Naive thymus-derived CD4-positive, alpha-beta T cell (primary cell): Measurements from ENCODE around the gene APH1B. TPM values are rescaled to one million over a fixed set of nuclear protein-coding genes. Genes with fewer than 3 reads are reported as not detected.

Source experiments
- ATAC-seq: fragments of 150-1000 bp; cut with Tn5 transposase; 2 replicates; pipeline ENCODE4 v1.10.0; 2021; ENCODE audit warnings: mild to moderate bottlenecking, moderate library complexity
- CTCF ChIA-PET: fragments of 350-600 bp; sonication (Branson Sonifier 250); formaldehyde crosslinking; loops from one replicate; lab custom pipeline; 2021; ENCODE audit warnings: antibody characterized with exemption; lab: Charles Lee
- POLR2A ChIA-PET: fragments of 350-600 bp; sonication (Branson Sonifier 250); formaldehyde crosslinking; loops from one replicate; lab custom pipeline; 2021; ENCODE audit warnings: antibody characterized with exemption, inconsistent platforms; lab: Charles Lee
- DNase-seq, 9 donors: peaks; one replicate each; pipeline versions ENCODE4 v3.0.0 to v3.0.0-alpha.2; 2020 to 2022; ENCODE audit warnings: mixed read lengths in 1 of 9
- H3K27ac ChIP-seq: one replicate; pipeline ENCODE4 v1.7.0; 2013; ENCODE audit warnings: mild to moderate bottlenecking, low read depth, low read length, moderate library complexity
- H3K27me3 ChIP-seq, 2 donors: one replicate each; pipeline ENCODE4 v1.7.0; 2013; ENCODE audit warnings: low read length in 2 of 2, mild to moderate bottlenecking in 2 of 2, moderate library complexity in 2 of 2; ENCODE audit not compliant: control insufficient read depth in 2 of 2, insufficient read depth in 2 of 2
- H3K36me3 ChIP-seq, 3 experiments: 1 replicate in 2 of 3; 2 replicates in 1 of 3; pipeline ENCODE4 v1.7.0; 2013; ENCODE audit warnings: low read length in 3 of 3, mild to moderate bottlenecking in 3 of 3, moderate library complexity in 1 of 3; ENCODE audit not compliant: insufficient read depth in 3 of 3, control insufficient read depth in 2 of 3
- H3K4me1 ChIP-seq, 2 donors: one replicate each; pipeline ENCODE4 v1.7.0; 2013; ENCODE audit warnings: low read length in 2 of 2, mild to moderate bottlenecking in 2 of 2, moderate library complexity in 1 of 2; ENCODE audit not compliant: control insufficient read depth in 2 of 2, insufficient read depth in 2 of 2
- H3K4me3 ChIP-seq: 2 replicates; pipeline ENCODE4 v1.7.0; 2013; ENCODE audit warnings: mild to moderate bottlenecking, low read length
- H3K9me3 ChIP-seq, 3 experiments: 1 replicate in 2 of 3; 2 replicates in 1 of 3; pipeline ENCODE4 v1.7.0; 2013; ENCODE audit warnings: low read length in 3 of 3; ENCODE audit not compliant: control insufficient read depth in 2 of 3
- H3K27ac Mint-ChIP-seq, 9 donors: one replicate each; pipeline ENCODE4 v1.8.0; 2020 to 2022; ENCODE audit warnings: mixed read lengths in 9 of 9, mild to moderate bottlenecking in 8 of 9, moderate library complexity in 5 of 9, inconsistent platforms in 2 of 9
- H3K27me3 Mint-ChIP-seq, 5 donors: one replicate each; pipeline ENCODE4 v1.8.0; 2021 to 2022; ENCODE audit warnings: mixed read lengths in 5 of 5, mild to moderate bottlenecking in 1 of 5
- H3K36me3 Mint-ChIP-seq, 5 donors: one replicate each; pipeline ENCODE4 v1.8.0; 2020 to 2022; ENCODE audit warnings: mixed read lengths in 5 of 5, mild to moderate bottlenecking in 3 of 5, inconsistent platforms in 1 of 5
- H3K4me1 Mint-ChIP-seq, 7 donors: one replicate each; pipeline ENCODE4 v1.8.0; 2020 to 2022; ENCODE audit warnings: mixed read lengths in 7 of 7, mild to moderate bottlenecking in 3 of 7, inconsistent platforms in 1 of 7
- H3K4me3 Mint-ChIP-seq, 10 donors: one replicate each; pipeline ENCODE4 v1.8.0; 2020 to 2022; ENCODE audit warnings: mild to moderate bottlenecking in 10 of 10, mixed read lengths in 10 of 10, moderate library complexity in 6 of 10, inconsistent platforms in 2 of 10
- H3K9me3 Mint-ChIP-seq, 11 donors: one replicate each; pipeline ENCODE4 v1.8.0; 2020 to 2022; ENCODE audit warnings: mixed read lengths in 11 of 11, mild to moderate bottlenecking in 4 of 11, inconsistent platforms in 1 of 11, moderate library complexity in 1 of 11
- intact Hi-C, 2 donors: fragments of 100-400 bp; cut with micrococcal nuclease; formaldehyde crosslinking; loops; one replicate each; pipeline ENCODE4 v1.15.1; 2023
- polyA plus RNA-seq, 2 donors: library from polyadenylated mRNA; unstranded; fragments of 300-500 nt; fragmentation: Illumina TruSeq; gene quantifications; one replicate each; pipeline ENCODE4 v1.2.3, GENCODE V29; 2021
- total RNA-seq, 6 experiments: library from RNA in 5 of 6; stranded (reverse) in 5 of 6; gene quantifications; 1 replicate in 5 of 6; 2 replicates in 1 of 6; pipeline ENCODE4 v1.2.3 and lab custom pipeline; 2021 to 2026

APH1B gene
- total and polyA plus RNA-seq, 7 experiments from 2014 or later = 9.9 to 29.9 (median 17.3) TPM

DNA sequence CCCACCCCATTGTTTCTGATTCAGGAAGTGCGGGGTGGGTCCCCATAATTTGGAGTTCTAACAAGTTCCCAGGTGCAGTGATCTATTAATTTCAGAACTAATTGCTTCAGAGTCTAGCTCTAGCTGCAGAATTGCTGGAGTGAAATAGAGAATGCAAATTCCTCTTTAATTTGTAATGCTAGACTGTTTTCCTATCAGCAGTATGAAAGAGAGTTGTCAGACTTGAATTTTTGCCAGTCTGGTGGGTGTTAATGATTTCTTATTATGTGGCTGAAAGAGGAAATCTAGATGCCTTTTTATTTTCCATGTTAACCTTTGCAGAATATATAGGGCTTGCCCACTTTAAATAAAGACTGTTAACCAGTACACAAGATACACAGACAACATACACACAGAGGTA lies 23.7 kb downstream of the APH1B start:
- Histone ChIP-seq H3K36me3 (peaks cover 5 to 51% (median 14%) of the 10 kb centered on the region in 3 experiments), H3K27ac (no peak overlapping the region), H3K4me3 (no peak overlapping the region), H3K4me1 (no peaks in the 10 kb centered on the region), H3K27me3 (no peaks in the 10 kb centered on the region), H3K9me3 (no peaks in the 10 kb centered on the region)
- DNase-seq = no peak
- ChIA-PET CTCF (no interaction called here), POLR2A (no interaction called here)
- Mint-ChIP-seq H3K27ac (no peak overlapping the region), H3K4me1 (peaks cover 0 to 6% (median 4%) of the 10 kb centered on the region in 7 donors), H3K27me3 (no peaks in the 10 kb centered on the region), H3K36me3 (peaks cover 2 to 76% (median 57%) of the 10 kb centered on the region in 5 donors), H3K4me3 (no peak overlapping the region), H3K9me3 (no peaks in the 10 kb centered on the region)
- intact Hi-C loops = loop anchor here in 1 of 2 donors (10.0 kb wide), 1 partner anchor 134 kb away; no protein-coding TSS in a partner anchor
- ATAC-seq = no peak

- Histone ChIP-seq H3K9me3 (no peaks in the 10 kb centered on the region), H3K27me3 (no peaks in the 10 kb centered on the region), H3K27ac (no peak overlapping the region), H3K4me1 (no peaks in the 10 kb centered on the region), H3K4me3 (no peak overlapping the region), H3K36me3 (peaks cover 5 to 38% (median 14%) of the 10 kb centered on the region in 3 experiments)
- Mint-ChIP-seq H3K9me3 (peaks cover 0 to under 1% (median 0%) of the 10 kb centered on the region in 11 donors), H3K4me3 (no peak overlapping the region), H3K4me1 (no peaks in the 10 kb centered on the region), H3K27me3 (no peaks in the 10 kb centered on the region), H3K27ac (no peak overlapping the region), H3K36me3 (peaks cover 1 to 67% (median 44%) of the 10 kb centered on the region in 5 donors)
- intact Hi-C loops = loop anchor here in 1 of 2 donors (10.0 kb wide), 1 partner anchor 130 kb away; no protein-coding TSS in a partner anchor
- ChIA-PET POLR2A (interaction anchor here (0.6 kb wide), 1 partner anchor 46 kb away, joined by 4 read pairs; no protein-coding TSS in a partner anchor), CTCF (no interaction called here)
- ATAC-seq (no peak), DNase-seq (no peak)
Observed at GRCh38 chr15:63305260-63305659, 27.9 kb downstream of the APH1B start.

DNA sequence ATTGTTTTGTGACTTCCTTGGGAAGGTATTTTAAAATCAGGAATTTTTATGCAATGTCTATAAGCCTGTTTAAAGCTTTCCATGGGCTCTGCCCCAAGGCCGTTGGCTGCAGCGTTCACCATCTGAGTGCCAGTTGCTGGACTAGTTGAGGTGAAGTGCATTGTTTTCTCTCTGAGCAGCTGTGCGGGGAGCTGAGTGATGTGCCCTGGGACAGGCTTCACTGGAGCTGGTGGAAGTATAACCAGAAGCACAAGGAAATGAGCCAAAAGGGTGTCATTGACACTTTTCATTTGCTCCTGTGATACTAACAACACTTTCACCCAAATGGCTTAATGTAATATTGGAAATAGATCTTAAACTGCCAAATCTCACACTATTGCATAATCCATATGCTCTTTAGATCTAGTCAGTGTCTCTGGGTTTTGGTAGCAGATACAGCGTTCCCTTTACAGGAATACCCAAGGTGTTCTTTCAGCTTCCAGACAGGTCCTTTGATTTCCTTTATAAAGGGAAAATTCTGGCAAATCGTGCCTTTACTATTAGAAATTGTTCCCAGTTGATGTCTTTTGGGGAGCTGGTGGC lies 29.2 kb downstream of the APH1B start:
- POLR2A ChIA-PET = interaction anchor here (0.8 kb wide), 1 partner anchor 23 kb away, joined by 4 read pairs; no protein-coding TSS in a partner anchor
- Mint-ChIP-seq H3K27me3 (peaks cover 0 to 2% (median 0%) of the 10 kb centered on the region in 5 donors), H3K9me3 (peaks cover 0 to 9% (median 0%) of the 10 kb centered on the region in 11 donors), H3K4me3 (no peak overlapping the region), H3K4me1 (no peaks in the 10 kb centered on the region), H3K27ac (no peak overlapping the region), H3K36me3 (peaks cover 1 to 63% (median 44%) of the 10 kb centered on the region in 5 donors)
- DNase-seq (no peak), ATAC-seq (no peak)
- H3K4me1 ChIP-seq = no peaks in the 10 kb centered on the region
- no peak overlapping the region for H3K4me3 ChIP-seq
- CTCF ChIA-PET = no interaction called here
- peaks cover 5 to 31% (median 14%) of the 10 kb centered on the region in 3 experiments for H3K36me3 ChIP-seq
- no peak overlapping the region for H3K27ac ChIP-seq
- no peaks in the 10 kb centered on the region for H3K27me3 ChIP-seq
- intact Hi-C loops = loop anchor here in 1 of 2 donors (10.0 kb wide), 1 partner anchor 128 kb away; no protein-coding TSS in a partner anchor
- H3K9me3 ChIP-seq = no peaks in the 10 kb centered on the region

GRCh38 chr15:63308491-63308890 lies 31.1 kb downstream of the APH1B start:
- Histone ChIP-seq H3K9me3 (no peaks in the 10 kb centered on the region), H3K4me1 (no peaks in the 10 kb centered on the region), H3K27ac (no peak overlapping the region), H3K27me3 (no peaks in the 10 kb centered on the region), H3K36me3 (peaks cover 5 to 22% (median 9%) of the 10 kb centered on the region in 3 experiments), H3K4me3 (no peak overlapping the region)
- ATAC-seq = no peak
- H3K27ac Mint-ChIP-seq = no peak overlapping the region
- peaks cover 0 to 9% (median 0%) of the 10 kb centered on the region in 11 donors for H3K9me3 Mint-ChIP-seq
- no peak overlapping the region for H3K4me3 Mint-ChIP-seq
- intact Hi-C loops = loop anchor here in 1 of 2 donors (10.0 kb wide), 1 partner anchor 126 kb away; no protein-coding TSS in a partner anchor
- peaks cover 1 to 51% (median 36%) of the 10 kb centered on the region in 5 donors for H3K36me3 Mint-ChIP-seq
- DNase-seq = no peak
- no peaks in the 10 kb centered on the region for H3K4me1 Mint-ChIP-seq
- H3K27me3 Mint-ChIP-seq = peaks cover 0 to 6% (median 0%) of the 10 kb centered on the region in 5 donors
- ChIA-PET CTCF (no interaction called here), POLR2A (no interaction called here)

DNA sequence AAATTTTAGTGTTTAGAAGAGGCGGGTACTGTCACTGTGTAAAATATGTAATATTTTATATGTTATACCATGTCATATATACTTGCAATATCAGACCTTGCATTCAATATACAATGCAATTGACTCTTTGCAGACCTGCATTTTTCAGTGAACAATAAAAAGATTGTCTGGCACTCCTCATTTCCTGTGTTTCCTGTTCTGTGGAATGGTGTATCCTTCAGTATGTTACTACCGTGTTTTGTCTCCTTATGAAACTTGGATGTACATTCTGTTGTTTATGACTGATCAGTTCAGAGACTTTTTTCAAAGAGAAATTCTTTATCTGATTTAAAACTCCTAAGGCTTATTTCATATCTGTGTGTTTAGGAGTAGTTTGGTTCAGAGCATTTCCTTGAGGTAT lies 31.5 kb downstream of the APH1B start:
- H3K4me1 Mint-ChIP-seq = no peaks in the 10 kb centered on the region
- DNase-seq (no peak), ATAC-seq (no peak)
- H3K4me3 Mint-ChIP-seq = no peak overlapping the region
- H3K9me3 ChIP-seq = no peaks in the 10 kb centered on the region
- no peak overlapping the region for H3K27ac ChIP-seq
- no peak overlapping the region for H3K4me3 ChIP-seq
- H3K27me3 ChIP-seq = no peaks in the 10 kb centered on the region
- intact Hi-C loops = loop anchor here in 1 of 2 donors (10.0 kb wide), 1 partner anchor 126 kb away; no protein-coding TSS in a partner anchor
- peaks cover 5 to 22% (median 9%) of the 10 kb centered on the region in 3 experiments for H3K36me3 ChIP-seq
- ChIA-PET CTCF (no interaction called here), POLR2A (no interaction called here)
- no peak overlapping the region for H3K27ac Mint-ChIP-seq
- H3K36me3 Mint-ChIP-seq = peaks cover 1 to 47% (median 33%) of the 10 kb centered on the region in 5 donors
- H3K9me3 Mint-ChIP-seq = peaks cover 0 to 9% (median 0%) of the 10 kb centered on the region in 11 donors
- H3K4me1 ChIP-seq = no peaks in the 10 kb centered on the region
- peaks cover 0 to 6% (median 0%) of the 10 kb centered on the region in 5 donors for H3K27me3 Mint-ChIP-seq

GRCh38 chr15:63310646-63311045 lies 33.2 kb downstream of the APH1B start:
- no peak for ATAC-seq
- Mint-ChIP-seq H3K27ac (no peak overlapping the region), H3K27me3 (peaks cover 0 to 14% (median 0%) of the 10 kb centered on the region in 5 donors), H3K4me3 (no peak overlapping the region), H3K9me3 (peaks cover 0 to 9% (median 0%) of the 10 kb centered on the region in 11 donors), H3K36me3 (peaks cover 1 to 31% (median 20%) of the 10 kb centered on the region in 5 donors), H3K4me1 (no peaks in the 10 kb centered on the region)
- intact Hi-C loops = no loop called here
- Histone ChIP-seq H3K4me3 (no peak overlapping the region), H3K9me3 (no peaks in the 10 kb centered on the region), H3K36me3 (peaks cover 0 to 12% (median 3%) of the 10 kb centered on the region in 3 experiments), H3K4me1 (no peaks in the 10 kb centered on the region), H3K27ac (no peak overlapping the region), H3K27me3 (no peaks in the 10 kb centered on the region)
- DNase-seq = no peak
- ChIA-PET POLR2A (no interaction called here), CTCF (no interaction called here)
